Right atrium auricular region (tissue), 2 donors: ENCODE measurements around the gene AP4B1. TPM values are rescaled to one million over a fixed set of nuclear protein-coding genes. Genes with fewer than 3 reads are reported as not detected.

Source experiments
- DNase-seq: peaks from one replicate; pipeline ENCODE4 v3.0.0-alpha.2; 2019; ENCODE audit warnings: low spot score
- H3K27ac ChIP-seq, 2 donors: fragments of 200-600 bp; sonication (generic); 1 replicate in 1 of 2; 2 replicates in 1 of 2; pipeline ENCODE4 v1.5.1; 2016 to 2019
- H3K27me3 ChIP-seq, 2 donors: fragments of 200-600 bp; sonication (generic); one replicate each; pipeline versions ENCODE4 v1.5.1 to v1.6.0; 2017 to 2019
- H3K36me3 ChIP-seq: fragments of 200-600 bp; sonication (generic); one replicate; pipeline ENCODE4 v1.5.1; 2016
- H3K4me1 ChIP-seq, 2 donors: fragments of 200-600 bp; sonication (generic); one replicate each; pipeline versions ENCODE4 v1.5.1 to v1.6.0; 2017 to 2019
- H3K4me3 ChIP-seq, 2 donors: fragments of 200-600 bp; sonication (generic); 1 replicate in 1 of 2; 2 replicates in 1 of 2; pipeline ENCODE4 v1.5.1; 2017 to 2019; ENCODE audit warnings: mild to moderate bottlenecking in 1 of 2, moderate library complexity in 1 of 2
- H3K9me3 ChIP-seq, 2 donors: fragments of 200-600 bp; sonication (generic); one replicate each; pipeline ENCODE4 v1.5.1; 2019
- CTCF ChIP-seq, 2 donors: fragments of 200-600 bp; sonication (generic); IDR thresholded peaks; one replicate each; pipeline ENCODE4 v1.5.1; 2019; ENCODE audit warnings: antibody characterized with exemption in 2 of 2
- total RNA-seq, 2 donors: library from RNA; depleted of rRNA; stranded (reverse); fragments of >200 nt; gene quantifications; one replicate each; pipeline ENCODE4 v1.1.0, GENCODE V29; 2016

AP4B1 gene
- total RNA-seq, 2 donors from 2014 or later = 8.3 to 9.6 TPM

GRCh38 chr1:113899111-113899510, 5.5 kb downstream of the AP4B1 start:
- H3K27me3 ChIP-seq = no peaks in the 10 kb centered on the region
- H3K36me3 ChIP-seq = peaks cover 54% of the 10 kb centered on the region
- no peaks in the 10 kb centered on the region for H3K9me3 ChIP-seq
- no peak overlapping the region for H3K4me3 ChIP-seq
- no peak for TF ChIP-seq CTCF (IDR thresholded peaks at IDR 0.05)
- no peak overlapping the region for H3K27ac ChIP-seq
- DNase-seq = no peak
- H3K4me1 ChIP-seq = peaks cover 0 to 10% of the 10 kb centered on the region in 2 donors

- no peak overlapping the region for H3K4me3 ChIP-seq
- no peaks in the 10 kb centered on the region for H3K9me3 ChIP-seq
- H3K4me1 ChIP-seq = peaks cover 0 to 2% of the 10 kb centered on the region in 2 donors
- DNase-seq = no peak
- H3K36me3 ChIP-seq = peaks cover 54% of the 10 kb centered on the region
- H3K27ac ChIP-seq = no peak overlapping the region
- no peak for TF ChIP-seq CTCF (IDR thresholded peaks at IDR 0.05)
- no peaks in the 10 kb centered on the region for H3K27me3 ChIP-seq
These were observed 6.3 kb downstream of the AP4B1 start for GRCh38 chr1:113898241-113898814.

- no peaks in the 10 kb centered on the region for H3K4me1 ChIP-seq
- H3K4me3 ChIP-seq = no peak overlapping the region
- TF ChIP-seq CTCF (IDR thresholded peaks at IDR 0.05) = no peak
- no peaks in the 10 kb centered on the region for H3K27me3 ChIP-seq
- DNase-seq = no peak
- H3K36me3 ChIP-seq = peaks cover 53% of the 10 kb centered on the region
- no peak overlapping the region for H3K27ac ChIP-seq
- H3K9me3 ChIP-seq = no peaks in the 10 kb centered on the region
These were observed 8.6 kb downstream of the AP4B1 start for GRCh38 chr1:113895961-113896360.

GRCh38 chr1:113895098-113895497, 9.5 kb downstream of the AP4B1 start:
- no peak overlapping the region for H3K4me3 ChIP-seq
- no peak for TF ChIP-seq CTCF (IDR thresholded peaks at IDR 0.05)
- no peak overlapping the region for H3K27ac ChIP-seq
- no peak for DNase-seq
- H3K9me3 ChIP-seq = no peaks in the 10 kb centered on the region
- H3K27me3 ChIP-seq = no peaks in the 10 kb centered on the region
- H3K4me1 ChIP-seq = no peaks in the 10 kb centered on the region
- peaks cover 44% of the 10 kb centered on the region for H3K36me3 ChIP-seq

DNA sequence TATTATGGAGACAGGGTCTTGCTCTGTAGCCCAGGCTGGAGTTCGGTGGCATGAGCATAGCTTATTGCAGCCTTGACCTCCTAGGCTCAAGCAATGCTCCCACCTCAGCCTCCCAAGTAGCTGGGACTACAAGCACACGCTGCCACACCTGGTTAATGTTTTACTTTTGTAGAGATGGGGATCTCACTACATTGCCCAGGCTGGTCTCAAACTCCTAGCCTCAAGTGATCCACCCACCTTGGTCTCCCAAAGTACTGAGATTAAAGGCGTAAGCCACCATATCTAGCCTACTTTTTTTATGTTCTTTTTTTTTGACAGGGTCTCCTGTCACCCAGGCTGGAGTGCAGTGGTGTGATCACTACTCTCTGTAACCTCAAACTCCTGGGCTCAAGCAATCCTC, 11.3 kb downstream of the AP4B1 start:
- H3K9me3 ChIP-seq = no peaks in the 10 kb centered on the region
- H3K4me1 ChIP-seq = no peaks in the 10 kb centered on the region
- no peak overlapping the region for H3K4me3 ChIP-seq
- no peak overlapping the region for H3K27ac ChIP-seq
- no peak for DNase-seq
- no peak for TF ChIP-seq CTCF (IDR thresholded peaks at IDR 0.05)
- no peaks in the 10 kb centered on the region for H3K27me3 ChIP-seq
- peaks cover 37% of the 10 kb centered on the region for H3K36me3 ChIP-seq

DNA sequence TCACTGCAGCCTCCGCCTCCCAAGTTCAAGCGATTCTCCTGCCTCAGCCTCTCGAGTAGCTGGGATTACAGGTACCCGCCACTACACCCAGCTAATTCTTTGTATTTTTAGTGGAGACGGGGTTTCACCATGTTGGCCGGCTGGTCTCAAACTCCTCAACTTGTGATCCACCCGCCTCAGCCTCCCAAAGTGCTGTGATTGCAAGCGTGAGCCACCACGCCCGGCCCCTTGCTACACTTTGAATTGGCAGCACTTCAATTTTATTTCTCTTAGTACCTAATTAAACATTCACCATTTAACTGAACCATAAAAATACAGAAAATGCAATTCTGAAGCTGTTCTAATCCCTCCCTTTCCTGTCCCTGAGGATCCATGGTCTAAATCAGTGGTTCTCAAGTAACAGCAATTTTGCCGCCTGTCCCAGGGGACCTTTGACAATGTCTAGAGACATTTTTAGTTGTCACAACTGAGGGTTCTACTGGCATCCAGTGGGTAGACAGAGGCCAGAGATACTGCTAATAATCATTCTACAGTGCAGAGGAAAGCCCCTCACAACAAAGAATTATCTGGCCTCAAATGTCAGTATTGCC, 12.9 kb downstream of the AP4B1 start:
- DNase-seq = no peak
- Histone ChIP-seq H3K9me3 (no peaks in the 10 kb centered on the region), H3K36me3 (peaks cover 21% of the 10 kb centered on the region), H3K4me1 (no peaks in the 10 kb centered on the region), H3K27ac (no peak overlapping the region), H3K4me3 (no peak overlapping the region), H3K27me3 (no peaks in the 10 kb centered on the region)
- TF ChIP-seq CTCF (IDR thresholded peaks at IDR 0.05) = no peak
